HepG2 (cell line): ENCODE data around the gene DYSF. TPM values are rescaled to one million over a fixed set of nuclear protein-coding genes. Genes with fewer than 3 reads are reported as not detected.

Experiments used
- ATF7-NPFF ChIP-seq: sonication (generic); formaldehyde crosslinking; IDR thresholded peaks from 2 replicates; pipeline ENCODE4 v1.8.1; 2023; ENCODE audit warnings: mild to moderate bottlenecking, low read depth, missing genetic modification reagents, moderate library complexity
- KDM6A ChIP-seq: IDR thresholded peaks from 2 replicates; pipeline ENCODE4 v1.6.1; 2016; ENCODE audit warnings: low read depth
- KLF15 ChIP-seq: sonication (generic); formaldehyde crosslinking; IDR thresholded peaks from 2 replicates; pipeline ENCODE4 v1.8.1; 2023; ENCODE audit warnings: borderline replicate concordance, mild to moderate bottlenecking, inconsistent platforms, missing genetic modification reagents, mixed read lengths
- NR1H2 ChIP-seq: sonication (generic); formaldehyde crosslinking; IDR thresholded peaks from 2 replicates; pipeline ENCODE4 v1.8.1; 2022; ENCODE audit warnings: low read depth, missing genetic modification reagents, borderline replicate concordance
- RBFOX2 ChIP-seq: fragments of 200-400 bp; formaldehyde crosslinking; IDR thresholded peaks from 2 replicates; pipeline ENCODE4 v1.6.1; 2017; ENCODE audit warnings: low read depth, mild to moderate bottlenecking, low read length
- TBX3 ChIP-seq: fragments of 450-650 bp; IDR thresholded peaks from 2 replicates; pipeline ENCODE4 v1.6.1; 2017; ENCODE audit warnings: antibody characterized with exemption, mild to moderate bottlenecking, inconsistent platforms, borderline replicate concordance
- ZFP90 ChIP-seq: sonication (generic); formaldehyde crosslinking; IDR thresholded peaks from 2 replicates; pipeline ENCODE4 v1.8.0; 2022; ENCODE audit warnings: missing genetic modification reagents, mild to moderate bottlenecking, inconsistent platforms, borderline replicate concordance
- ZNF282 ChIP-seq: fragments of 450-650 bp; IDR thresholded peaks from 2 replicates; pipeline ENCODE4 v1.6.1; 2018; ENCODE audit not compliant: partially characterized antibody
- ZNF564 ChIP-seq: sonication (generic); formaldehyde crosslinking; IDR thresholded peaks from 2 replicates; pipeline ENCODE4 v1.8.1; 2023; ENCODE audit warnings: mild to moderate bottlenecking, missing genetic modification reagents
- ZNF607 ChIP-seq: sonication (generic); formaldehyde crosslinking; IDR thresholded peaks from 2 replicates; pipeline ENCODE4 v1.5.1; 2020; ENCODE audit warnings: missing genetic modification reagents, mild to moderate bottlenecking, borderline replicate concordance
- ZNF670 ChIP-seq: sonication (generic); formaldehyde crosslinking; IDR thresholded peaks from 2 replicates; pipeline ENCODE4 v1.8.0; 2022; ENCODE audit warnings: mild to moderate bottlenecking, missing genetic modification reagents, borderline replicate concordance
- ZNF772 ChIP-seq: sonication (generic); formaldehyde crosslinking; IDR thresholded peaks from 2 replicates; pipeline ENCODE4 v1.5.0; 2020; ENCODE audit warnings: mild to moderate bottlenecking, missing genetic modification reagents
- ZSCAN30 ChIP-seq: sonication (generic); formaldehyde crosslinking; IDR thresholded peaks from 2 replicates; pipeline ENCODE4 v1.5.0; 2020; ENCODE audit warnings: mild to moderate bottlenecking, missing genetic modification reagents
- polyA plus RNA-seq, 8 experiments: library from polyadenylated mRNA; depleted of rRNA in 3 of 8; stranded (reverse) in 7 of 8; unstranded in 1 of 8; fragments of >200 nt; fragmentation: Illumina TruSeq in 4 of 8; extraction: Trizol in 4 of 8; gene quantifications; 2 replicates each; pipeline versions ENCODE4 v1.2.1 to v1.2.3, GENCODE V29; 2011 to 2016; ENCODE audit warnings: low read depth in 4 of 8, missing spikeins in 1 of 8, mixed read lengths in 1 of 8; ENCODE audit not compliant: insufficient read depth in 1 of 8
- total RNA-seq, 5 experiments: library from RNA; depleted of rRNA; stranded (reverse); fragments of >200 nt; fragmentation: Illumina TruSeq; extraction: Trizol; gene quantifications; 2 replicates each; pipeline ENCODE4 v1.2.3, GENCODE V29; 2016; ENCODE audit warnings: low read depth in 1 of 5
- TF ChIP-seq, protein P1 (sequence below): sonication (generic); formaldehyde crosslinking; IDR thresholded peaks from 2 replicates; pipeline ENCODE4 v1.8.1; 2023; ENCODE audit warnings: mild to moderate bottlenecking, missing genetic modification reagents, borderline replicate concordance
- TF ChIP-seq, protein P2 (sequence below): sonication (generic); formaldehyde crosslinking; IDR thresholded peaks from 2 replicates; pipeline ENCODE4 v1.5.0; 2020; ENCODE audit warnings: missing genetic modification reagents
- TF ChIP-seq, protein P3 (sequence below): sonication (generic); formaldehyde crosslinking; IDR thresholded peaks from 2 replicates; pipeline ENCODE4 v1.4.0; 2020; ENCODE audit warnings: mild to moderate bottlenecking, missing genetic modification reagents
- TF ChIP-seq, protein P4 (sequence below): sonication (generic); formaldehyde crosslinking; IDR thresholded peaks from 2 replicates; pipeline ENCODE4 v1.4.0; 2020; ENCODE audit warnings: missing genetic modification reagents, borderline replicate concordance
- TF ChIP-seq, protein P5 (sequence below): IDR thresholded peaks from 2 replicates; pipeline ENCODE4 v1.6.1; 2012; ENCODE audit warnings: inconsistent platforms
- TF ChIP-seq, protein P6 (sequence below): IDR thresholded peaks from 2 replicates; pipeline ENCODE4 v1.6.1; 2016
- TF ChIP-seq, protein P7 (sequence below): sonication (generic); formaldehyde crosslinking; IDR thresholded peaks from 2 replicates; pipeline ENCODE4 v1.4.0; 2020; ENCODE audit warnings: missing genetic modification reagents

DYSF gene
- total and polyA plus RNA-seq, 2 of the 13 experiments (the other 11 are each of a cell fraction or from before 2014, with no cell fraction given) = 0.15 to 2.4 TPM

DNA sequence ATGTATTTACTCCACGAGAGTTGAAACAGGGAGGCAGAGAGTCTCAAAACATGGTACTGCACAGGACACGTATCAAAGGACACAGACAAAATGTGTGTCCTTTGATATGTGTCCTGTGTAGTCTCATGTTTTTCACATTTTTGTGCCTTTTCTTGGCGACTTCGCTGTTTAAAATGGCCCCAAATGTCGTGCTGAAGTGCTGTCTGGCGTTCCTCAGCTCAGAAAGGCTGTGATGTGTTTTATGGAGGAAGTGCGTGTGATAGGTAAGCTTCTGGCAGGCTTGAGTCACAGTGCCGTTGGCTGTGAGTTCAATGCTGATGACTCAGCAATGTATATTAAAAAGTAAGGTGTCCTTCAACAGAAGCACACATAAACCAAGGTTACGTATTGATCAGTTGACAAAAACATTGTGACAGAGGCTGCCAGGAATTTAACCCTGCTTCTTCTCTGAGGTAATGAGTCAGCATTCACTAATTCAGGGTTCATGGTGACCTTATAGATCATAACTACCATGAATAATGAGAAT lies 78.2 kb downstream of the DYSF start (continued):
- TF ChIP-seq, protein P1, sequence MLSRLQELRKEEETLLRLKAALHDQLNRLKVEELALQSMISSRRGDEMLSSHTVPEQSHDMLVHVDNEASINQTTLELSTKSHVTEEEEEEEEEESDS (CRISPR knock-in tag) = no peak
- no peak for TF ChIP-seq NR1H2
- TF ChIP-seq, protein P2, sequence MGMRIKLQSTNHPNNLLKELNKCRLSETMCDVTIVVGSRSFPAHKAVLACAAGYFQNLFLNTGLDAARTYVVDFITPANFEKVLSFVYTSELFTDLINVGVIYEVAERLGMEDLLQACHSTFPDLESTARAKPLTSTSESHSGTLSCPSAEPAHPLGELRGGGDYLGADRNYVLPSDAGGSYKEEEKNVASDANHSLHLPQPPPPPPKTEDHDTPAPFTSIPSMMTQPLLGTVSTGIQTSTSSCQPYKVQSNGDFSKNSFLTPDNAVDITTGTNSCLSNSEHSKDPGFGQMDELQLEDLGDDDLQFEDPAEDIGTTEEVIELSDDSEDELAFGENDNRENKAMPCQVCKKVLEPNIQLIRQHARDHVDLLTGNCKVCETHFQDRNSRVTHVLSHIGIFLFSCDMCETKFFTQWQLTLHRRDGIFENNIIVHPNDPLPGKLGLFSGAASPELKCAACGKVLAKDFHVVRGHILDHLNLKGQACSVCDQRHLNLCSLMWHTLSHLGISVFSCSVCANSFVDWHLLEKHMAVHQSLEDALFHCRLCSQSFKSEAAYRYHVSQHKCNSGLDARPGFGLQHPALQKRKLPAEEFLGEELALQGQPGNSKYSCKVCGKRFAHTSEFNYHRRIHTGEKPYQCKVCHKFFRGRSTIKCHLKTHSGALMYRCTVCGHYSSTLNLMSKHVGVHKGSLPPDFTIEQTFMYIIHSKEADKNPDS (CRISPR knock-in tag) = no peak
- no peak for TF ChIP-seq ATF7-NPFF (CRISPR knock-in tag)
- no peak for TF ChIP-seq ZNF282
- TF ChIP-seq ZNF564 (CRISPR knock-in tag) = no peak
- TF ChIP-seq TBX3 = peak; percentile 31; the same call in 1 of the 2 replicates
- TF ChIP-seq, protein P3, sequence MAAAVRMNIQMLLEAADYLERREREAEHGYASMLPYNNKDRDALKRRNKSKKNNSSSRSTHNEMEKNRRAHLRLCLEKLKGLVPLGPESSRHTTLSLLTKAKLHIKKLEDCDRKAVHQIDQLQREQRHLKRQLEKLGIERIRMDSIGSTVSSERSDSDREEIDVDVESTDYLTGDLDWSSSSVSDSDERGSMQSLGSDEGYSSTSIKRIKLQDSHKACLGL (CRISPR knock-in tag) = no peak
- no peak for TF ChIP-seq RBFOX2
- TF ChIP-seq ZSCAN30 = no peak
- no peak for TF ChIP-seq KLF15 (CRISPR knock-in tag)
- TF ChIP-seq, protein P4, sequence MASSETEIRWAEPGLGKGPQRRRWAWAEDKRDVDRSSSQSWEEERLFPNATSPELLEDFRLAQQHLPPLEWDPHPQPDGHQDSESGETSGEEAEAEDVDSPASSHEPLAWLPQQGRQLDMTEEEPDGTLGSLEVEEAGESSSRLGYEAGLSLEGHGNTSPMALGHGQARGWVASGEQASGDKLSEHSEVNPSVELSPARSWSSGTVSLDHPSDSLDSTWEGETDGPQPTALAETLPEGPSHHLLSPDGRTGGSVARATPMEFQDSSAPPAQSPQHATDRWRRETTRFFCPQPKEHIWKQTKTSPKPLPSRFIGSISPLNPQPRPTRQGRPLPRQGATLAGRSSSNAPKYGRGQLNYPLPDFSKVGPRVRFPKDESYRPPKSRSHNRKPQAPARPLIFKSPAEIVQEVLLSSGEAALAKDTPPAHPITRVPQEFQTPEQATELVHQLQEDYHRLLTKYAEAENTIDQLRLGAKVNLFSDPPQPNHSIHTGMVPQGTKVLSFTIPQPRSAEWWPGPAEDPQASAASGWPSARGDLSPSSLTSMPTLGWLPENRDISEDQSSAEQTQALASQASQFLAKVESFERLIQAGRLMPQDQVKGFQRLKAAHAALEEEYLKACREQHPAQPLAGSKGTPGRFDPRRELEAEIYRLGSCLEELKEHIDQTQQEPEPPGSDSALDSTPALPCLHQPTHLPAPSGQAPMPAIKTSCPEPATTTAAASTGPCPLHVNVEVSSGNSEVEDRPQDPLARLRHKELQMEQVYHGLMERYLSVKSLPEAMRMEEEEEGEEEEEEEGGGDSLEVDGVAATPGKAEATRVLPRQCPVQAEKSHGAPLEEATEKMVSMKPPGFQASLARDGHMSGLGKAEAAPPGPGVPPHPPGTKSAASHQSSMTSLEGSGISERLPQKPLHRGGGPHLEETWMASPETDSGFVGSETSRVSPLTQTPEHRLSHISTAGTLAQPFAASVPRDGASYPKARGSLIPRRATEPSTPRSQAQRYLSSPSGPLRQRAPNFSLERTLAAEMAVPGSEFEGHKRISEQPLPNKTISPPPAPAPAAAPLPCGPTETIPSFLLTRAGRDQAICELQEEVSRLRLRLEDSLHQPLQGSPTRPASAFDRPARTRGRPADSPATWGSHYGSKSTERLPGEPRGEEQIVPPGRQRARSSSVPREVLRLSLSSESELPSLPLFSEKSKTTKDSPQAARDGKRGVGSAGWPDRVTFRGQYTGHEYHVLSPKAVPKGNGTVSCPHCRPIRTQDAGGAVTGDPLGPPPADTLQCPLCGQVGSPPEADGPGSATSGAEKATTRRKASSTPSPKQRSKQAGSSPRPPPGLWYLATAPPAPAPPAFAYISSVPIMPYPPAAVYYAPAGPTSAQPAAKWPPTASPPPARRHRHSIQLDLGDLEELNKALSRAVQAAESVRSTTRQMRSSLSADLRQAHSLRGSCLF (CRISPR knock-in tag) = no peak
- TF ChIP-seq ZFP90 (CRISPR knock-in tag) = no peak
- TF ChIP-seq KDM6A (CRISPR knock-in tag) = peak; percentile 40; the same call in 1 of the 2 replicates
- TF ChIP-seq, protein P5, sequence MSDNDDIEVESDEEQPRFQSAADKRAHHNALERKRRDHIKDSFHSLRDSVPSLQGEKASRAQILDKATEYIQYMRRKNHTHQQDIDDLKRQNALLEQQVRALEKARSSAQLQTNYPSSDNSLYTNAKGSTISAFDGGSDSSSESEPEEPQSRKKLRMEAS = peak; percentile 84
- TF ChIP-seq ZNF607 = peak; percentile 49; the same call in 1 of the 2 replicates
- TF ChIP-seq, protein P6, sequence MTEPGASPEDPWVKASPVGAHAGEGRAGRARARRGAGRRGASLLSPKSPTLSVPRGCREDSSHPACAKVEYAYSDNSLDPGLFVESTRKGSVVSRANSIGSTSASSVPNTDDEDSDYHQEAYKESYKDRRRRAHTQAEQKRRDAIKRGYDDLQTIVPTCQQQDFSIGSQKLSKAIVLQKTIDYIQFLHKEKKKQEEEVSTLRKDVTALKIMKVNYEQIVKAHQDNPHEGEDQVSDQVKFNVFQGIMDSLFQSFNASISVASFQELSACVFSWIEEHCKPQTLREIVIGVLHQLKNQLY = no peak
- 0 out of 2 replicates have a peak, but pooled peaks have one; percentile 43 for TF ChIP-seq ZNF670
- TF ChIP-seq, protein P7, sequence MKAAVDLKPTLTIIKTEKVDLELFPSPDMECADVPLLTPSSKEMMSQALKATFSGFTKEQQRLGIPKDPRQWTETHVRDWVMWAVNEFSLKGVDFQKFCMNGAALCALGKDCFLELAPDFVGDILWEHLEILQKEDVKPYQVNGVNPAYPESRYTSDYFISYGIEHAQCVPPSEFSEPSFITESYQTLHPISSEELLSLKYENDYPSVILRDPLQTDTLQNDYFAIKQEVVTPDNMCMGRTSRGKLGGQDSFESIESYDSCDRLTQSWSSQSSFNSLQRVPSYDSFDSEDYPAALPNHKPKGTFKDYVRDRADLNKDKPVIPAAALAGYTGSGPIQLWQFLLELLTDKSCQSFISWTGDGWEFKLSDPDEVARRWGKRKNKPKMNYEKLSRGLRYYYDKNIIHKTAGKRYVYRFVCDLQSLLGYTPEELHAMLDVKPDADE (CRISPR knock-in tag) = no peak
- no peak for TF ChIP-seq ZNF772 (CRISPR knock-in tag)
